OCI-LY7 (cell line): Measurements from ENCODE around the gene THRB. TPM values are rescaled to one million over a fixed set of nuclear protein-coding genes. Genes with fewer than 3 reads are reported as not detected.
A peak's percentile ranks its signal among the peaks of the same experiment; 100 is the strongest.

Experiments used
- BruUV-seq: library from RNA; stranded (reverse); fragments of 400-500 nt; replicated peaks from 2 replicates; lab custom pipeline; 2021; lab: Mats Ljungman, UMichigan
- CTCF ChIA-PET: fragments of 300-600 bp; sonication (Branson Sonifier 250); formaldehyde crosslinking; loops from one replicate; lab custom pipeline; 2022; ENCODE audit warnings: antibody characterized with exemption; ENCODE audit not compliant: unreplicated experiment; lab: Charles Lee
- POLR2A ChIA-PET: fragments of 300-600 bp; sonication (Branson Sonifier 250); formaldehyde crosslinking; loops from one replicate; lab custom pipeline; 2022; ENCODE audit warnings: antibody characterized with exemption; lab: Charles Lee
- DNase-seq: peaks from one replicate; pipeline ENCODE4 v3.0.0-alpha.2; 2015; ENCODE audit warnings: low spot score
- H2AFZ ChIP-seq: fragments of 200-600 bp; sonication (generic), shearing (Covaris generic); 2 replicates; pipeline ENCODE4 v1.6.1; 2014; ENCODE audit warnings: mild to moderate bottlenecking, antibody characterized with exemption, low read length, moderate library complexity
- H3K27ac ChIP-seq: fragments of 200-600 bp; sonication (generic); 2 replicates; pipeline ENCODE4 v1.5.1; 2014; ENCODE audit warnings: mixed run types, low read depth, mild to moderate bottlenecking, moderate library complexity, low read length, inconsistent platforms; ENCODE audit not compliant: poor library complexity, severe bottlenecking
- H3K36me3 ChIP-seq: fragments of 200-600 bp; sonication (generic); 2 replicates; pipeline ENCODE4 v1.6.1; 2014; ENCODE audit warnings: mild to moderate bottlenecking, antibody characterized with exemption, low read length, moderate library complexity, mixed read lengths; ENCODE audit not compliant: insufficient read depth
- H3K4me1 ChIP-seq: fragments of 200-600 bp; sonication (generic); 2 replicates; pipeline ENCODE4 v1.5.1; 2014; ENCODE audit warnings: mild to moderate bottlenecking, low read length; ENCODE audit not compliant: insufficient read depth, poor library complexity, severe bottlenecking
- H3K4me2 ChIP-seq: fragments of 200-600 bp; sonication (generic); 2 replicates; pipeline ENCODE4 v1.6.1; 2014; ENCODE audit warnings: mild to moderate bottlenecking, low read length
- H3K4me3 ChIP-seq: fragments of 200-600 bp; sonication (generic); 2 replicates; pipeline ENCODE4 v1.5.1; 2014; ENCODE audit warnings: mild to moderate bottlenecking, low read depth, low read length; ENCODE audit not compliant: poor library complexity, severe bottlenecking
- H3K79me2 ChIP-seq: fragments of 200-600 bp; sonication (generic); 2 replicates; pipeline ENCODE4 v1.6.1; 2016; ENCODE audit warnings: low read depth, mild to moderate bottlenecking, low read length, moderate library complexity, mixed read lengths; ENCODE audit not compliant: insufficient read depth
- H3K9me2 ChIP-seq: fragments of 200-600 bp; sonication (generic); 2 replicates; pipeline ENCODE4 v1.6.1; 2016; ENCODE audit warnings: mild to moderate bottlenecking, low read length, mixed read lengths; ENCODE audit not compliant: insufficient read depth
- H3K9me3 ChIP-seq: fragments of 200-600 bp; sonication (generic); 2 replicates; pipeline ENCODE4 v1.6.1; 2014; ENCODE audit warnings: mild to moderate bottlenecking, mixed run types, low read length, mixed read lengths
- H4K20me1 ChIP-seq: fragments of 200-600 bp; sonication (generic); 2 replicates; pipeline ENCODE4 v1.6.1; 2014; ENCODE audit warnings: mild to moderate bottlenecking, antibody characterized with exemption, low read length, moderate library complexity, mixed read lengths; ENCODE audit not compliant: insufficient read depth
- CTCF ChIP-seq: fragments of 200-600 bp; sonication (generic); conservative IDR thresholded peaks from 2 replicates; pipeline ENCODE4 v1.5.1; 2014; ENCODE audit warnings: mild to moderate bottlenecking, antibody characterized with exemption, low read length, moderate library complexity, mixed read lengths
- EZH2phosphoT487 ChIP-seq: fragments of 200-600 bp; sonication (generic); IDR thresholded peaks from 2 replicates; pipeline ENCODE4 v1.6.1; 2018; ENCODE audit warnings: low read depth, borderline replicate concordance, mild to moderate bottlenecking, mixed run types, antibody characterized with exemption, low read length, moderate library complexity, mixed read lengths
- intact Hi-C: fragments of 100-400 bp; cut with micrococcal nuclease; formaldehyde crosslinking; loops from one replicate; pipeline ENCODE4 v1.10.0; 2022; ENCODE audit not compliant: unreplicated experiment
- total RNA-seq, 2 experiments: library from RNA; depleted of rRNA in 1 of 2; stranded (reverse); fragments of >200 nt in 1 of 2; shearing (Covaris generic) in 1 of 2; gene quantifications; 2 replicates each; pipeline ENCODE4 v1.2.3, GENCODE V29; 2014 to 2022

Gene THRB
- total RNA-seq, 2 experiments from 2014 or later: not detected

- TF ChIP-seq CTCF: no peak
- no peak for TF ChIP-seq EZH2phosphoT487
- Histone ChIP-seq H3K36me3 (no peaks in the 10 kb centered on the region), H3K27ac (no peak overlapping the region), H3K4me3 (no peak overlapping the region), H3K9me3 (no peaks in the 10 kb centered on the region), H2AFZ (no peak overlapping the region), H3K4me1 (no peaks in the 10 kb centered on the region), H3K4me2 (no peak overlapping the region), H3K9me2 (no peaks in the 10 kb centered on the region), H3K79me2 (no peaks in the 10 kb centered on the region), H4K20me1 (no peaks in the 10 kb centered on the region)
- intact Hi-C loops: no loop called here
- ChIA-PET POLR2A (interaction anchor here (1.3 kb wide), 1 partner anchor 11 kb away, joined by 5 read pairs; no protein-coding TSS in a partner anchor), CTCF (no interaction called here)
- no TSS peak for BruUV-seq
- no peak for DNase-seq
These were observed 223.9 kb downstream of the THRB start for GRCh38 chr3:24270744-24271143.

DNA sequence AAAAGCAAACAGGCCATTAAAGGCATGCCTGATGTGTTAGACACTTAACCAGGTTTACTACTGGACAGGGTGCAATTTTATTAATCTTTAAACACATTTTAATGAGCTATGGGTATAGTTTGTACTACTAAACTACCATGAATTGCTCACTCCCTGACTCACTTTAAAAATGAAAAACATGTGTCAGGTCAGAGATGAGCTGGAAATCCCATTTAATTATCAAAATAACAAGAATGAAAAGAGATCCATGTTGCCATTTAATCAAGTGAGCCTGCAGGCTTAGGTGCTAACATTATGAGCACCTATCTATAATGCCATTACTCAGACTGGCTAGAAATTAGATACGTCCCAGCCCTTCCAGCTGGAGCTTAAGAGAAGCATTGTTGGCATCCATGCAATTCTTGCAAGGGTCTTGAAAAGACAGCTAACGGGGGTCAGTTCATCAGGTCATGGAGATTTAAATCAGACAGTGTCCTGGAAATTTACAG, 224.4 kb downstream of the THRB start:
- ChIA-PET POLR2A (interaction anchor here (1.3 kb wide), 1 partner anchor 10 kb away, joined by 5 read pairs; no protein-coding TSS in a partner anchor), CTCF (no interaction called here)
- H4K20me1 ChIP-seq: no peaks in the 10 kb centered on the region
- TF ChIP-seq CTCF: no peak
- TF ChIP-seq EZH2phosphoT487: no peak
- H3K27ac ChIP-seq: no peak overlapping the region
- no peak overlapping the region for H3K4me3 ChIP-seq
- no peaks in the 10 kb centered on the region for H3K9me2 ChIP-seq
- no peaks in the 10 kb centered on the region for H3K9me3 ChIP-seq
- no peaks in the 10 kb centered on the region for H3K79me2 ChIP-seq
- no peaks in the 10 kb centered on the region for H3K36me3 ChIP-seq
- no peak overlapping the region for H2AFZ ChIP-seq
- H3K4me2 ChIP-seq: no peak overlapping the region
- BruUV-seq: no TSS peak
- H3K4me1 ChIP-seq: no peaks in the 10 kb centered on the region
- no peak for DNase-seq
- intact Hi-C loops: no loop called here

- ChIA-PET CTCF (no interaction called here), POLR2A (interaction anchor here (1.0 kb wide), 1 partner anchor 100 kb away, joined by 4 read pairs; no protein-coding TSS in a partner anchor)
- Histone ChIP-seq H3K36me3 (no peaks in the 10 kb centered on the region), H3K9me2 (no peaks in the 10 kb centered on the region), H3K9me3 (no peaks in the 10 kb centered on the region), H4K20me1 (no peaks in the 10 kb centered on the region), H3K4me2 (no peak overlapping the region), H3K79me2 (no peaks in the 10 kb centered on the region), H3K27ac (no peak overlapping the region), H3K4me3 (no peak overlapping the region), H3K4me1 (no peaks in the 10 kb centered on the region), H2AFZ (no peak overlapping the region)
- TF ChIP-seq CTCF (peak; percentile 88), EZH2phosphoT487 (no peak)
- peak; percentile 55 for DNase-seq
- BruUV-seq: no TSS peak
- intact Hi-C loops: no loop called here
These were observed 229.9 kb downstream of the THRB start for GRCh38 chr3:24264748-24265158.
